SHP77 treated with DMSO at 0.1 percent for 48 hours (cell line): ENCODE results near the gene GRIK1.
A peak's percentile ranks its signal among the peaks of the same experiment; 100 is the strongest.

ENCODE experiments used
- DNase-seq: peaks from one replicate; lab custom pipeline; 2025; lab: John Stamatoyannopoulos, UW

GRIK1 gene

GRCh38 chr21:29909571-29909970 is 30.2 kb downstream of the GRIK1 start:
- DNase-seq = no peak

GRCh38 chr21:29904359-29905282 is 35.2 kb downstream of the GRIK1 start:
- peak; percentile 53 for DNase-seq

DNA sequence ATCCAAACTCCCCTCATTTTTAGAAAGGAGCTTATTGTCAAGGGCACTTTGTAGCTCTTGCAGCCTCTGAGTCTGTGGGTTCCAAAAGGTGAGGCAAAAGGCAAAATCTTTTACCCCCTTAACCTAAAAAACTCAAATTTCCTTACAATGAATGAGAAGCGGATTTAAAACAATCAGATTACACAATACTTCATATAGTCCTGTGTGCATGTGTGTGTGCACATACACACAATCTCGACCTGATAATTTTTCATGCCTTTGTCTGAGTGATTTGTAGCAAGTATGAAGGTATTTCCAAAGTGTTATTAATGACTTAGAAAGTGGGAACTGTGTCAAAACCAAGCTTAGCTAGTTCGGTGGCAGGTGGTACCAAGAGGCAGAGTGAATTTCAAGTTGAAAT is 42.9 kb downstream of the GRIK1 start:
- no peak for DNase-seq

DNA sequence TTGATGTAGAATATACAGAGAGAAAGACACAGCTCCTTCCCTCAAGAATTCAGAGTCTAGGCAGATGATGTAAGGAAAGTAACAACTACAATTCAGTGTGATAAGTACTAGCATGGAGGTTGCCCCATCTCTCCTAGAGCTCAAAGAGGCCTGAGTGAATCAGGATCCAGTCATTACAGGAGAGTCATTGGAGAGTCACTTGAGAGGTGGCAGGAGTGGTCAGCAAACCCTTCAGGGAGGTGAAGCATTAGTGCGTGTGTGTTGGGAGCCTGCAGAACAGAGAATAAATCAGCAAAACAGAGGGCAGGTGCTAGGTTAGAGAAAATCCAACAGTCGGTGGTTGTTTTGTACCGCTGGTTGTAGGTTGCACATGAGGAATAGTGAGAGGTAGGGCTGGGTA is 46.1 kb downstream of the GRIK1 start:
- no peak for DNase-seq

GRCh38 chr21:29892379-29892778 is 47.4 kb downstream of the GRIK1 start:
- DNase-seq = no peak

DNA sequence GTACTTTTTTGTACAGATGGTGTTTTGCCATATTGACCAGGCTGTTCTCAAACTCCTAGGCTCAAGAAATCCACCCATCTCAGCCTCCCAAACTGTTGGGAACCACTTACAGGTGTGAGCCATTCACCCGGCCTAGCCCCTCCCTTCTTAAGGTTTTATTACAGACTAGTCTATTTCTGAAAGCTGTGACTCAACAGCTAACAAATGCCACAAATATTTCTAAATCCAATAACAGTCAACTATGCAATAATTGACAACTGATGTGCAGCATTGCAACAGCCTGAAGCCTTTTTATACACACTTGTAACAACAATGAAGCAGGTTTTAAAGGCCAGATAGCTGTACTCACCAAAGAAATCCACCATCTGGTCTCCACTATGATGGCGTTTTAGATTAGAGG is 51.4 kb downstream of the GRIK1 start:
- no peak for DNase-seq

DNA sequence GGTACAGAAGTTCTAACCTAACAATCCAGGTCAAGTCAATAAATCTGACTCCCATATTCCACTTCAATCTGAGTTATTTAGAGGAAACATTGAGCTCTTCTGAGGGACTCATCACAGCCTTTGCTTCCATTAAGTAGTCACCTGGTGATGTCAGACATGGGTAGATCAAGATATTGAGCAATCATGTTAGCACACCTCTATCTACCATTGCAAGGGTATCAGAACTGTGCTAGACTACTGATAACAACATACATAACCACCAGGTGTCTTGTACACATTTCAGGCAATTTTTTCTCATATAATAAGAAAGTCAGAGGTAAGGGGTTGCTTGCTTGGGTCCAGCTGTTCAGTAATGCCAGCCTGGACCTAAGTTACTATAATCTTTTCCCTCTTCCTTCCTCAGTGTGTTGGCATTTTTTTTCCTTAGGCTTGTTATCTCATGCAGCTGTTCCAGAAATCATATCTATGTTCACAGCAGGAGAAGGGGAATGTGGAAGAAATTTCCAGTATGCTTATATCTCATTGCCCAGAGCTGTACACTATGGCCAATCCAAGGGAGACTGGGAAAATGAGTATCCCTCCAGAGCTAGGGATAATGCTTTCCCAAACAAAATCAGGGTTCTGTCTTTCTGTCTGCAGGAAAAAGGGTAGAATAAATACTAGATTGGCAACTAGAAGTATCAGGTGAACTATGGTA is 52.3 kb downstream of the GRIK1 start:
- no peak for DNase-seq

DNA sequence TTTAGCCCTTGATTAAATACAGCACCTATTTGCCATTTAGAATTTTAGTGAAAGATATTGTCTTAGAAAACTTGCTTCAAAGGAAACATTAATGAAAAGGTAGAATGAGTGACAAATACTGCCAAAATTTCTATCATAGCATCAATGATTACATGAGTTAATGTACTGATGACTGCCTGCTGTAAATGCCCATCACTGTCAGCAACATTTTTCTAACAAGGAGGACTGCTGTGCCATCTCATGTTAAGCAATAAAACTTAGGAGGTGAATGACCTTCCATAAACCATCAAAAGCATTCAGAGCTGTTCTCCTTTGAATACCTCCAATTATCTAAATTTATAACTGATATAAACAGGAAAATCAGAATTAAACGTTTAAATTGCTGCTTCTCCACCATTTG is 54.3 kb downstream of the GRIK1 start:
- no peak for DNase-seq

GRCh38 chr21:29875873-29876272 is 63.9 kb downstream of the GRIK1 start:
- no peak for DNase-seq

- no peak for DNase-seq
These were observed 64.6 kb downstream of the GRIK1 start for GRCh38 chr21:29875036-29875716.

DNA sequence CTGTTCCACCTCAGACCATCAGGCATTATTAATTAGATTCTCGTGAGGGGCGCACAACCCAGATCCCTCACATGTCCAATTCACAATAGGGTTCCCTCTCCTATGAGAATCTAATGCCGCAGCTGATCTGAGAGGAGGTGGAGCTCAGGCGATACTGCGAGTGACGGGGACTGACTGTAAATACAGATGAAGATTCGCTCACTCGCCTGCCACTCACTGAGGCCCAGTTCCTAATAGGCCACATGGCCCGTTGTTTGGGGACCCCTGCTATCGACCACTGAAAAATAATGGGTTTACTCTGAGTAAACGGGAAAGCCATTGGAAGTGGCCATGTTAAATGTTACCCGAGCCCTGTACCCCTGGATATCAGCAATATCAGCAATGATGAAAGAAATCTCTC is 65.9 kb downstream of the GRIK1 start:
- DNase-seq = no peak

- no peak for DNase-seq
These were observed 69.0 kb downstream of the GRIK1 start for GRCh38 chr21:29870814-29871213.

GRCh38 chr21:29867796-29868195 is 72.0 kb downstream of the GRIK1 start:
- DNase-seq = no peak

GRCh38 chr21:29860346-29860745 is 79.5 kb downstream of the GRIK1 start:
- no peak for DNase-seq

GRCh38 chr21:29857150-29857549 is 82.6 kb downstream of the GRIK1 start:
- DNase-seq = no peak

GRCh38 chr21:29854795-29855194 is 85.0 kb downstream of the GRIK1 start:
- no peak for DNase-seq

DNA sequence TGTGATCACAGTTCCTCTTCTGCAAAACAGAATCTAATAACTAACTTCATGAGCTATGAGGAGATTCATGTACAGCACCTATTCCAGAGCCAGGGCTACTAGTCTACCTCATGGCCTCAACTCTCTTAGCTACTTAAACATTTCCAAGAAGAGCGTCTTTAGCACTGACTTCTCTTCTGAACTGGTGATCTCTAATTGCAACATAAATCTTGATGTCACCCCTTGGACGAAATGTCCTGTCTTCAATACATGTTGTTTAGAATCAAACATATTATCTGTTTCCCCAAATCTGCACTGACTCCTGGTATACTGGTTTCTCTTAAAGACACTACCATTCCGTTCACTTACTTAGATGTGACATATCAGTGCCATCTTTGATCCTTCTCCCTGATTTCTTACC is 88.2 kb downstream of the GRIK1 start:
- no peak for DNase-seq

- peak; percentile 89 for DNase-seq
These were observed 90.0 kb downstream of the GRIK1 start for GRCh38 chr21:29849735-29850176.

DNA sequence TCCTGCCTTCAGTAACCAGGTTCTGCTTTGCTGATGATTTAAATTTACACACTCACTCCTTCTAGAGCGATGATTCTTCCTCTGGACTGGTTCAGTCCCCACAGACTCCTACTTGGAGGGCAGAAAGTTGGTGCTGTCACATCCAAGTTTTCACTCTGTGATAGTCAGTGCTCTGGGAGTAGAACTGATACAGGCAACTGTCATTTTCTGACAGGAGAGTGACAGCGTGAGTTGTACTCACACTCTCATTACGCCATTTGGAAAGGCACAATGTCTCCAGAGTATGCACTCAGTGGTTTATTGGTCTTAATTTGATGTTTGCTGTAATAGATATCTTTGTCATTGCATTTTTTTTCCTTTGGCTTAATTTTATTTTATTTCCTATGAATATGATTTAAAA is 96.0 kb downstream of the GRIK1 start:
- DNase-seq = peak; percentile 90

- DNase-seq = no peak
These were observed 105.2 kb downstream of the GRIK1 start for GRCh38 chr21:29834617-29835016.

DNA sequence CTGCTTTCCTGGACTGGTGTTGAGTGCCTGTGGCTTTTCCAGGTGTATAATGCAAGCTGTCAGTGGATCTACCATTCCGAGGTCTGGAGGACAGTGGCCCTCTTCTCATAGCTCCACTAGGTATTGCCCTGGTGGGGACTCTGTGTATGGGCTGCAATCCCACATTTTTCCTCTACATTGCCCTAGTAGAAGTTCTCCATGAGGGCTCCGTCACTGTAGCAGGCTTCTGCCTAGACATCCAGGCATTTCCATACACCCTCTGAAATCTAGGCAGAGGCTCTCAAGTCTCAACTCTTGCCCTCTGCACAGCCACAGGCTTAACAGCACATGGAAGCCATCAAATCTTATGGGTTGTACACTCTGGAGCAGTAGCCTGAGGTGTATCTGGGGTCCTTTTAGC is 107.6 kb downstream of the GRIK1 start:
- no peak for DNase-seq

DNA sequence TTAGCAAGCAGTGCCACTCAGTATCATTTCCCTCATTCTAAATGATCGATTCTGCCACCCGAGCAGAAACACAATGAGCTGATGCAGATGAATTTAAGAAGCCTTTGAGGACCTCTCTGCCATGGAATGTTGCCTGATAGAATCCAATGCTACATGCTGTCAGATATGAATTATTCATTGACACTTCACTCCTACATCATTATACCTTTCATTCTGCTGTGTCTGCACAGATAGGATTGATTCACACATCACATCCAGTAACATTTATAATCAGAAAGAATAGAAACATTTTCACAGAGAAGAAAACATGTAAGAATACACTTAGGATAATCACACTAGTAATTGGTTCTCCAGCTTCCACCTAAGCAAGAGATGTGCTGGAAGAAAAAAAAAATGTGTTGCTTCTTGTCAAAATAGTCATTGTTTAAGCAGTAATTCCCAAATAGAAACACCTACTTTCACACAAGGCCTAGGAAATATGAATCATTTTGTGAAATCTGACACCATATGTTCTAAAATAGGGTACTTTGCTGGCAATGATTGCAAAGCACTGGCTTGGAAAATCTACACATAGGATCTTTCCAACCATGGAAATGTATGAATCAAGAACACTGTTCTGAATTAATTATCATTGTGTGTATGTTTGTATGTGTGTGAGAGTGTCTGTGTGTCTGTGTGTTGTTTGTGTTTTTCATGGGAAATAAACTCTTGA is 110.1 kb downstream of the GRIK1 start:
- DNase-seq = no peak
